HepG2 (cell line): ENCODE results near the gene GMNN.

Source experiments
- CEBPB ChIP-seq: IDR thresholded peaks from 2 replicates; pipeline ENCODE4 v1.6.1; 2011; ENCODE audit warnings: low read depth, low read length, improper control_type of control experiment, borderline replicate concordance
- CTCF ChIP-seq: sonication (generic); formaldehyde crosslinking; IDR thresholded peaks from 2 replicates; pipeline ENCODE4 v1.5.0; 2020; ENCODE audit warnings: mild to moderate bottlenecking, missing genetic modification reagents, moderate library complexity
- HNRNPLL ChIP-seq: fragments of 200-400 bp; formaldehyde crosslinking; IDR thresholded peaks from 2 replicates; pipeline ENCODE4 v1.6.1; 2017; ENCODE audit warnings: mild to moderate bottlenecking, low read depth, low read length; ENCODE audit not compliant: poor library complexity, severe bottlenecking
- SP1 ChIP-seq, 2 experiments: fragments of 450-650 bp in 1 of 2; sonication (generic) in 1 of 2; formaldehyde crosslinking in 1 of 2; IDR thresholded peaks; 2 replicates each; pipeline versions ENCODE4 v1.4.0 to v1.6.1; 2016 to 2020; ENCODE audit warnings: missing genetic modification reagents in 1 of 2
- TOPORS ChIP-seq: sonication (generic); formaldehyde crosslinking; IDR thresholded peaks from 2 replicates; pipeline ENCODE4 v1.8.0; 2023; ENCODE audit warnings: mild to moderate bottlenecking, missing genetic modification reagents
- YY1 ChIP-seq: IDR thresholded peaks from 2 replicates; pipeline ENCODE4 v1.6.1; 2011; ENCODE audit warnings: low read length, low read depth, moderate library complexity, mild to moderate bottlenecking; ENCODE audit not compliant: insufficient read depth, insufficient replicate concordance
- ZNF225 ChIP-seq: sonication (generic); formaldehyde crosslinking; IDR thresholded peaks from 2 replicates; pipeline ENCODE4 v1.4.0; 2020; ENCODE audit warnings: mild to moderate bottlenecking, missing genetic modification reagents
- ZNF441 ChIP-seq: sonication (generic); formaldehyde crosslinking; IDR thresholded peaks from 2 replicates; pipeline ENCODE4 v1.7.0; 2021; ENCODE audit warnings: missing genetic modification reagents, borderline replicate concordance
- ZNF572 ChIP-seq: sonication (generic); formaldehyde crosslinking; IDR thresholded peaks from 2 replicates; pipeline ENCODE4 v1.5.1; 2020; ENCODE audit warnings: mild to moderate bottlenecking, missing genetic modification reagents
- TF ChIP-seq, protein P1 (sequence below): sonication (generic); formaldehyde crosslinking; conservative IDR thresholded peaks from 2 replicates; pipeline ENCODE4 v1.4.0; 2020; ENCODE audit warnings: missing genetic modification reagents
- TF ChIP-seq, protein P2 (sequence below): sonication (generic); formaldehyde crosslinking; IDR thresholded peaks from 2 replicates; pipeline ENCODE4 v1.4.0; 2020; ENCODE audit warnings: missing genetic modification reagents, borderline replicate concordance

- TF ChIP-seq CTCF (CRISPR knock-in tag) (no peak), YY1 (no peak), ZNF572 (CRISPR knock-in tag) (no peak), CEBPB (no peak), HNRNPLL (no peak), TOPORS (CRISPR knock-in tag) (no peak), ZNF441 (CRISPR knock-in tag) (no peak), ZNF225 (CRISPR knock-in tag) (no peak), SP1 (IDR thresholded peaks at IDR 0.05) (no peak), SP1 (CRISPR knock-in tag; IDR thresholded peaks at IDR 0.05) (no peak)
- TF ChIP-seq, protein P1, sequence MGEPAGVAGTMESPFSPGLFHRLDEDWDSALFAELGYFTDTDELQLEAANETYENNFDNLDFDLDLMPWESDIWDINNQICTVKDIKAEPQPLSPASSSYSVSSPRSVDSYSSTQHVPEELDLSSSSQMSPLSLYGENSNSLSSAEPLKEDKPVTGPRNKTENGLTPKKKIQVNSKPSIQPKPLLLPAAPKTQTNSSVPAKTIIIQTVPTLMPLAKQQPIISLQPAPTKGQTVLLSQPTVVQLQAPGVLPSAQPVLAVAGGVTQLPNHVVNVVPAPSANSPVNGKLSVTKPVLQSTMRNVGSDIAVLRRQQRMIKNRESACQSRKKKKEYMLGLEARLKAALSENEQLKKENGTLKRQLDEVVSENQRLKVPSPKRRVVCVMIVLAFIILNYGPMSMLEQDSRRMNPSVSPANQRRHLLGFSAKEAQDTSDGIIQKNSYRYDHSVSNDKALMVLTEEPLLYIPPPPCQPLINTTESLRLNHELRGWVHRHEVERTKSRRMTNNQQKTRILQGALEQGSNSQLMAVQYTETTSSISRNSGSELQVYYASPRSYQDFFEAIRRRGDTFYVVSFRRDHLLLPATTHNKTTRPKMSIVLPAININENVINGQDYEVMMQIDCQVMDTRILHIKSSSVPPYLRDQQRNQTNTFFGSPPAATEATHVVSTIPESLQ (CRISPR knock-in tag): no peak
- TF ChIP-seq, protein P2, sequence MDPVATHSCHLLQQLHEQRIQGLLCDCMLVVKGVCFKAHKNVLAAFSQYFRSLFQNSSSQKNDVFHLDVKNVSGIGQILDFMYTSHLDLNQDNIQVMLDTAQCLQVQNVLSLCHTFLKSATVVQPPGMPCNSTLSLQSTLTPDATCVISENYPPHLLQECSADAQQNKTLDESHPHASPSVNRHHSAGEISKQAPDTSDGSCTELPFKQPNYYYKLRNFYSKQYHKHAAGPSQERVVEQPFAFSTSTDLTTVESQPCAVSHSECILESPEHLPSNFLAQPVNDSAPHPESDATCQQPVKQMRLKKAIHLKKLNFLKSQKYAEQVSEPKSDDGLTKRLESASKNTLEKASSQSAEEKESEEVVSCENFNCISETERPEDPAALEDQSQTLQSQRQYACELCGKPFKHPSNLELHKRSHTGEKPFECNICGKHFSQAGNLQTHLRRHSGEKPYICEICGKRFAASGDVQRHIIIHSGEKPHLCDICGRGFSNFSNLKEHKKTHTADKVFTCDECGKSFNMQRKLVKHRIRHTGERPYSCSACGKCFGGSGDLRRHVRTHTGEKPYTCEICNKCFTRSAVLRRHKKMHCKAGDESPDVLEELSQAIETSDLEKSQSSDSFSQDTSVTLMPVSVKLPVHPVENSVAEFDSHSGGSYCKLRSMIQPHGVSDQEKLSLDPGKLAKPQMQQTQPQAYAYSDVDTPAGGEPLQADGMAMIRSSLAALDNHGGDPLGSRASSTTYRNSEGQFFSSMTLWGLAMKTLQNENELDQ (CRISPR knock-in tag): no peak
Observed at GRCh38 chr6:24777227-24777626, 2.5 kb downstream of the GMNN start.
